Measurements from ENCODE around the gene WDR90.
A peak's percentile ranks its signal among the peaks of the same experiment; 100 is the strongest.

WDR90 gene

GRCh38 chr16:638034-638543 is 11.1 kb upstream of the WDR90 start:
- no peak for DNase-seq (ENCODE audit: low spot score)
- TF ChIP-seq CTCF (IDR thresholded peaks at IDR 0.05; ENCODE audit: extremely low read depth, insufficient read depth, missing control alignments) = no peak
- in situ Hi-C loops (cut with MboI; ENCODE audit: low pct_unique_long_range_greater_than_20kb, low sequenced_read_pairs, unreplicated experiment) = no loop called here

- DNase-seq (ENCODE audit: low spot score) = no peak
- in situ Hi-C loops (cut with MboI; ENCODE audit: low pct_unique_long_range_greater_than_20kb, low sequenced_read_pairs, unreplicated experiment) = no loop called here
- no peak for TF ChIP-seq CTCF (IDR thresholded peaks at IDR 0.05; ENCODE audit: extremely low read depth, insufficient read depth, missing control alignments)
These were observed 10.3 kb upstream of the WDR90 start for GRCh38 chr16:638836-639235.

- in situ Hi-C loops (cut with MboI; ENCODE audit: low pct_unique_long_range_greater_than_20kb, low sequenced_read_pairs, unreplicated experiment) = no loop called here
- DNase-seq (ENCODE audit: low spot score) = no peak
- TF ChIP-seq CTCF (IDR thresholded peaks at IDR 0.05; ENCODE audit: extremely low read depth, insufficient read depth, missing control alignments) = no peak
These were observed 8.6 kb upstream of the WDR90 start for GRCh38 chr16:640614-641013.

- in situ Hi-C loops (cut with MboI; ENCODE audit: low pct_unique_long_range_greater_than_20kb, low sequenced_read_pairs, unreplicated experiment) = no loop called here
- DNase-seq (ENCODE audit: low spot score) = peak; percentile 96
- no peak for TF ChIP-seq CTCF (IDR thresholded peaks at IDR 0.05; ENCODE audit: extremely low read depth, insufficient read depth, missing control alignments)
These were observed 7.6 kb upstream of the WDR90 start, which contains the start of gene MCRIP2 for GRCh38 chr16:641326-642188. Gene MCRIP2 (plus strand): TSS chr16:641828. CDS start chr16:641992, 164 bp downstream.

GRCh38 chr16:642189-643049 is 6.7 kb upstream of the WDR90 start:
- TF ChIP-seq CTCF (IDR thresholded peaks at IDR 0.05; ENCODE audit: extremely low read depth, insufficient read depth, missing control alignments) = no peak
- in situ Hi-C loops (cut with MboI; ENCODE audit: low pct_unique_long_range_greater_than_20kb, low sequenced_read_pairs, unreplicated experiment) = no loop called here
- peak; percentile 84 for DNase-seq (ENCODE audit: low spot score)

GRCh38 chr16:643050-643368 is 6.2 kb upstream of the WDR90 start:
- no peak for DNase-seq (ENCODE audit: low spot score)
- in situ Hi-C loops (cut with MboI; ENCODE audit: low pct_unique_long_range_greater_than_20kb, low sequenced_read_pairs, unreplicated experiment) = no loop called here
- TF ChIP-seq CTCF (IDR thresholded peaks at IDR 0.05; ENCODE audit: extremely low read depth, insufficient read depth, missing control alignments) = no peak
